Fibroblast of villous mesenchyme (primary cell): ENCODE data around the gene MDFIC2. TPM values are rescaled to one million over a fixed set of nuclear protein-coding genes. Genes with fewer than 3 reads are reported as not detected.

Experiments
- DNase-seq: peaks from one replicate; pipeline ENCODE4 v3.0.0-alpha.2; 2010; ENCODE audit warnings: low read depth
- H3K4me3 ChIP-seq: 2 replicates; pipeline ENCODE4 v1.5.1; 2011; ENCODE audit warnings: low read depth, mild to moderate bottlenecking, low read length
- CTCF ChIP-seq: IDR thresholded peaks from 2 replicates; pipeline ENCODE4 v1.5.1; 2012; ENCODE audit warnings: low read depth, mild to moderate bottlenecking, low read length; ENCODE audit not compliant: insufficient read depth
- total RNA-seq: library from RNA; depleted of rRNA; stranded (reverse); fragments of >200 nt; gene quantifications from 2 replicates; pipeline ENCODE4 v1.2.3, GENCODE V29; 2012

Gene MDFIC2
- total RNA-seq, 1 donor = not detected

GRCh38 chr3:70189884-70190473 is 122.5 kb downstream of the MDFIC2 start:
- no peak overlapping the region for H3K4me3 ChIP-seq
- DNase-seq = no peak
- no peak for TF ChIP-seq CTCF

- TF ChIP-seq CTCF = no peak
- H3K4me3 ChIP-seq = no peak overlapping the region
- DNase-seq = no peak
Observed at GRCh38 chr3:70186221-70186620, 126.2 kb downstream of the MDFIC2 start.

GRCh38 chr3:70185661-70186060 is 126.8 kb downstream of the MDFIC2 start:
- no peak overlapping the region for H3K4me3 ChIP-seq
- DNase-seq = no peak
- TF ChIP-seq CTCF = no peak

GRCh38 chr3:70183781-70184504 is 128.5 kb downstream of the MDFIC2 start:
- H3K4me3 ChIP-seq = no peak overlapping the region
- no peak for DNase-seq
- no peak for TF ChIP-seq CTCF

- no peak for TF ChIP-seq CTCF
- no peak for DNase-seq
- no peak overlapping the region for H3K4me3 ChIP-seq
Observed at GRCh38 chr3:70182166-70182565, 130.3 kb downstream of the MDFIC2 start.

GRCh38 chr3:70180664-70181063 is 131.8 kb downstream of the MDFIC2 start:
- TF ChIP-seq CTCF = no peak
- no peak overlapping the region for H3K4me3 ChIP-seq
- DNase-seq = no peak
